Hepatocyte (in vitro differentiated cells): Measurements from ENCODE around the gene IRGC. TPM values are rescaled to one million over a fixed set of nuclear protein-coding genes. Genes with fewer than 3 reads are reported as not detected.
A peak's percentile ranks its signal among the peaks of the same experiment; 100 is the strongest.
"Not testable (repeated sequence)": the region's sequence is repeated elsewhere in the genome, so short reads cannot be mapped to it uniquely, and the experiment has no call there.

Source experiments
- DNase-seq: peaks from one replicate; pipeline ENCODE4 v3.0.0-alpha.2; 2016; ENCODE audit warnings: low spot score
- H2AFZ ChIP-seq: fragments of 200-600 bp; sonication (generic); 2 replicates; pipeline ENCODE4 v1.6.0; 2016; ENCODE audit warnings: antibody characterized with exemption, mild to moderate bottlenecking
- H3K27ac ChIP-seq: fragments of 200-600 bp; sonication (generic); 2 replicates; pipeline ENCODE4 v1.5.1; 2016; ENCODE audit warnings: mild to moderate bottlenecking
- H3K27me3 ChIP-seq: fragments of 200-600 bp; sonication (generic); 2 replicates; pipeline ENCODE4 v1.6.1; 2016
- H3K36me3 ChIP-seq: fragments of 200-600 bp; sonication (generic); replicated peaks from 2 replicates; pipeline ENCODE4 v1.5.1; 2016; ENCODE audit warnings: low read depth; ENCODE audit not compliant: insufficient read depth
- H3K4me1 ChIP-seq: fragments of 200-600 bp; sonication (generic); 2 replicates; pipeline ENCODE4 v1.5.1; 2016; ENCODE audit warnings: mild to moderate bottlenecking, moderate library complexity; ENCODE audit not compliant: insufficient read depth
- H3K4me2 ChIP-seq: fragments of 200-600 bp; sonication (generic); 2 replicates; pipeline ENCODE4 v1.6.0; 2016
- H3K4me3 ChIP-seq: fragments of 200-600 bp; sonication (generic); 2 replicates; pipeline ENCODE4 v1.5.1; 2016; ENCODE audit warnings: mild to moderate bottlenecking
- H3K79me2 ChIP-seq: fragments of 200-600 bp; sonication (generic); 2 replicates; pipeline ENCODE4 v1.6.0; 2017; ENCODE audit warnings: mild to moderate bottlenecking
- H3K9me2 ChIP-seq: fragments of 200-600 bp; sonication (generic); replicated peaks from 2 replicates; pipeline ENCODE4 v1.6.0; 2017; ENCODE audit warnings: mild to moderate bottlenecking; ENCODE audit not compliant: insufficient read depth
- H3K9me3 ChIP-seq: fragments of 200-600 bp; sonication (generic); 2 replicates; pipeline ENCODE4 v1.5.1; 2016; ENCODE audit warnings: low read depth, mild to moderate bottlenecking
- H4K20me1 ChIP-seq: fragments of 200-600 bp; sonication (generic); 2 replicates; pipeline ENCODE4 v1.6.0; 2016; ENCODE audit warnings: mild to moderate bottlenecking; ENCODE audit not compliant: insufficient read depth, poor library complexity, severe bottlenecking
- CTCF ChIP-seq: fragments of 200-600 bp; sonication (generic); IDR thresholded peaks from 2 replicates; pipeline ENCODE4 v1.5.1; 2016; ENCODE audit warnings: antibody characterized with exemption, mild to moderate bottlenecking; ENCODE audit not compliant: poor library complexity
- EZH2 ChIP-seq: fragments of 200-600 bp; sonication (generic); IDR thresholded peaks from 2 replicates; pipeline ENCODE4 v1.6.1; 2016; ENCODE audit warnings: antibody characterized with exemption, mild to moderate bottlenecking, borderline replicate concordance
- EZH2phosphoT487 ChIP-seq: fragments of 200-600 bp; sonication (generic); IDR thresholded peaks from one replicate; pipeline ENCODE4 v1.6.1; 2018; ENCODE audit warnings: antibody characterized with exemption, mild to moderate bottlenecking, low read depth, moderate library complexity; ENCODE audit not compliant: unreplicated experiment, severe bottlenecking
- WGBS: methylation state at CpG from one replicate; pipeline ENCODE4 v1.1.6; 2016; ENCODE audit warnings: low lambda C conversion rate; ENCODE audit errors: missing lambda C conversion rate; 5-methylcytosine and 5-hydroxymethylcytosine counted together
- polyA plus RNA-seq: library from polyadenylated mRNA; unstranded; fragments of >200 nt; fragmentation: Nextera tagmentation; extraction: Ambion mirVana; gene quantifications from 2 replicates; pipeline ENCODE4 v1.2.1, GENCODE V29; 2016
- total RNA-seq: library from RNA; depleted of rRNA; stranded (reverse); fragments of >200 nt; gene quantifications from 2 replicates; pipeline ENCODE4 v1.2.3, GENCODE V29; 2014

The IRGC gene
- total and polyA plus RNA-seq, 2 experiments from 2014 or later: not detected

DNA sequence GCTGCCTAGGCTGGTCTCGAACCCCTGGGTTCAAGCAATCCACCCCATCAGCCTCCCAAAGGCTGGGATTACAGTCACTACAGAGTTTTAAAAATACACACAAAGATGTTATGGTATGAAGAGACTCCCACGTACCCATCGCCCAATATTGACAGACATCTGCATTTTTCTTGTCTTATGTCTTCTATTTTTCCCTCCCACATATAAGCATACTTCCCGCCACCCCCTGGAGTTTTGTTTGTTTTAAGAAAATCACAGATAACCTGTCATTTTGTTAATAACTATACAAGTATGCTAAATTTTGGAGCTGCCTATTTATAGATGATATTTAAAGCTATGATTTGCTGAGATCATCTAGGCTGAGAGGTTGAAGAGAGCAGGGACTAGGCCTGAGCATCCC, 45.1 kb downstream of the IRGC start:
- no peaks in the 10 kb centered on the region for H4K20me1 ChIP-seq
- no peaks in the 10 kb centered on the region for H3K27me3 ChIP-seq
- DNase-seq: no peak
- H2AFZ ChIP-seq: no peak overlapping the region
- H3K4me2 ChIP-seq: no peak overlapping the region
- no peaks in the 10 kb centered on the region for H3K4me1 ChIP-seq
- H3K9me2 ChIP-seq: no peaks in the 10 kb centered on the region
- no peaks in the 10 kb centered on the region for H3K36me3 ChIP-seq
- H3K9me3 ChIP-seq: no peaks in the 10 kb centered on the region
- no peak for TF ChIP-seq EZH2
- TF ChIP-seq CTCF: no peak
- TF ChIP-seq EZH2phosphoT487: no peak
- H3K79me2 ChIP-seq: no peaks in the 10 kb centered on the region
- H3K4me3 ChIP-seq: no peak overlapping the region
- no peak overlapping the region for H3K27ac ChIP-seq
- WGBS: 94% methylated on average over 4 of the region's 4 CpGs

GRCh38 chr19:43762814-43763213, 46.9 kb downstream of the IRGC start:
- Histone ChIP-seq H3K27ac (no peak overlapping the region), H3K27me3 (no peaks in the 10 kb centered on the region), H3K4me1 (no peaks in the 10 kb centered on the region), H3K79me2 (no peaks in the 10 kb centered on the region), H3K9me2 (no peaks in the 10 kb centered on the region), H3K9me3 (no peaks in the 10 kb centered on the region), H3K4me2 (no peak overlapping the region), H4K20me1 (no peaks in the 10 kb centered on the region), H3K4me3 (no peak overlapping the region), H2AFZ (no peak overlapping the region), H3K36me3 (no peaks in the 10 kb centered on the region)
- 88% methylated on average over 3 of the region's 3 CpGs for WGBS
- TF ChIP-seq CTCF: no peak
- no peak for TF ChIP-seq EZH2phosphoT487
- TF ChIP-seq EZH2: no peak
- no peak for DNase-seq

GRCh38 chr19:43763473-43763939, 47.6 kb downstream of the IRGC start:
- TF ChIP-seq CTCF (no peak), EZH2 (no peak), EZH2phosphoT487 (no peak)
- Histone ChIP-seq H3K27me3 (no peaks in the 10 kb centered on the region), H3K4me2 (no peak overlapping the region), H4K20me1 (no peaks in the 10 kb centered on the region), H3K27ac (no peak overlapping the region), H3K4me3 (no peak overlapping the region), H3K79me2 (no peaks in the 10 kb centered on the region), H3K36me3 (no peaks in the 10 kb centered on the region), H3K9me2 (no peaks in the 10 kb centered on the region), H2AFZ (no peak overlapping the region), H3K4me1 (no peaks in the 10 kb centered on the region), H3K9me3 (no peaks in the 10 kb centered on the region)
- no peak for DNase-seq
- 81% methylated on average over 3 of the region's 3 CpGs for WGBS

DNA sequence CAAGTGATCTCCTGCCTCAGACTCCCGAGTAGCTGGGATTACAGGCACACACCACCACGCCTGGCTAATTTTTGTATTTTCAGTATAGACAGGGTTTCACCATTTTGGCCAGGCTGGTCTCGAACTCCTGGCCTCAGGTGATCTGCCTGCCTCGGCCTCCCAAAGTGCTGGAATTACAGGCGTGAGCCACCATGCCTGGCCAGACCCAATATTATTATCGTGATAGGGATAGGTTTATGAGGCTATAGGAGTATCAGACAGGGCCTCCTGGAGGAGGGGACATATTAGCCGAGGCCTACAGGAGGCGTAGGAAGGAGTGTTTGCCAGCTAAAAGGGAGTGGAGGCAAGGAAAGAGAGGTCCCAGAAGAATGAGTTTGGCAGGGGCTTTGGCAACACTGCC, 48.8 kb downstream of the IRGC start:
- peak overlapping the region; percentile 57 for H3K27ac ChIP-seq
- not testable (repeated sequence) for DNase-seq, H2AFZ ChIP-seq, H3K9me3 ChIP-seq, H3K4me1 ChIP-seq, H4K20me1 ChIP-seq, H3K4me3 ChIP-seq, H3K4me2 ChIP-seq, H3K36me3 ChIP-seq, H3K27me3 ChIP-seq, H3K79me2 ChIP-seq, H3K9me2 ChIP-seq
- 74% methylated on average over 8 of the region's 8 CpGs for WGBS
